Measurements from ENCODE around the gene IGF2.

The IGF2 gene

DNA sequence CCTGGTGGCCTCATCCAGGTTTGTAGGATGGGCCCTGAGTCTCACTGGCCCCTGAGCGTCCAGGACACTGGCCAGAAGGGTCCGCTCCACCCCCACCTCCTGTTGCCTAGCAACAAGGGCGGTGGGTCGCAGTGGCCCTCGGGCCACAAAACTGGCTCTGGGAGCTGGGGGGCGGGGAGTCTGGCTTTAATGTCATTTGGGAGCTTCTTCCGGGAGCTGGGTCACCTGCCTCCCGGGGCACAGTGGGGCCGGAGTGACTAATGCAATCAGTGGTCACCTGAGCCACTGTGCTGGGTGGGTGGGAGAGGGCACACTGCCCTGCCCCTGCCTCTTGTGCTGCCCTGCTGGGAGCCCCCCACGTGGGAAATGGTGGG is 29.8 kb upstream of the IGF2 start:
- TF ChIP-seq, protein P1, sequence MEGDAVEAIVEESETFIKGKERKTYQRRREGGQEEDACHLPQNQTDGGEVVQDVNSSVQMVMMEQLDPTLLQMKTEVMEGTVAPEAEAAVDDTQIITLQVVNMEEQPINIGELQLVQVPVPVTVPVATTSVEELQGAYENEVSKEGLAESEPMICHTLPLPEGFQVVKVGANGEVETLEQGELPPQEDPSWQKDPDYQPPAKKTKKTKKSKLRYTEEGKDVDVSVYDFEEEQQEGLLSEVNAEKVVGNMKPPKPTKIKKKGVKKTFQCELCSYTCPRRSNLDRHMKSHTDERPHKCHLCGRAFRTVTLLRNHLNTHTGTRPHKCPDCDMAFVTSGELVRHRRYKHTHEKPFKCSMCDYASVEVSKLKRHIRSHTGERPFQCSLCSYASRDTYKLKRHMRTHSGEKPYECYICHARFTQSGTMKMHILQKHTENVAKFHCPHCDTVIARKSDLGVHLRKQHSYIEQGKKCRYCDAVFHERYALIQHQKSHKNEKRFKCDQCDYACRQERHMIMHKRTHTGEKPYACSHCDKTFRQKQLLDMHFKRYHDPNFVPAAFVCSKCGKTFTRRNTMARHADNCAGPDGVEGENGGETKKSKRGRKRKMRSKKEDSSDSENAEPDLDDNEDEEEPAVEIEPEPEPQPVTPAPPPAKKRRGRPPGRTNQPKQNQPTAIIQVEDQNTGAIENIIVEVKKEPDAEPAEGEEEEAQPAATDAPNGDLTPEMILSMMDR (IDR thresholded peaks at IDR 0.05): no peak
- Mint-ChIP-seq H3K27ac (no peak overlapping the region), H3K36me3 (ENCODE audit: low read depth) (no peaks in the 10 kb centered on the region), H3K4me3 (no peak overlapping the region), H3K27me3 (ENCODE audit: low read depth, poor library complexity) (peaks cover 3% of the 10 kb centered on the region), H3K4me1 (peaks cover 25% of the 10 kb centered on the region), H3K9me3 (no peaks in the 10 kb centered on the region)
- DNase-seq: peak; percentile 40

DNA sequence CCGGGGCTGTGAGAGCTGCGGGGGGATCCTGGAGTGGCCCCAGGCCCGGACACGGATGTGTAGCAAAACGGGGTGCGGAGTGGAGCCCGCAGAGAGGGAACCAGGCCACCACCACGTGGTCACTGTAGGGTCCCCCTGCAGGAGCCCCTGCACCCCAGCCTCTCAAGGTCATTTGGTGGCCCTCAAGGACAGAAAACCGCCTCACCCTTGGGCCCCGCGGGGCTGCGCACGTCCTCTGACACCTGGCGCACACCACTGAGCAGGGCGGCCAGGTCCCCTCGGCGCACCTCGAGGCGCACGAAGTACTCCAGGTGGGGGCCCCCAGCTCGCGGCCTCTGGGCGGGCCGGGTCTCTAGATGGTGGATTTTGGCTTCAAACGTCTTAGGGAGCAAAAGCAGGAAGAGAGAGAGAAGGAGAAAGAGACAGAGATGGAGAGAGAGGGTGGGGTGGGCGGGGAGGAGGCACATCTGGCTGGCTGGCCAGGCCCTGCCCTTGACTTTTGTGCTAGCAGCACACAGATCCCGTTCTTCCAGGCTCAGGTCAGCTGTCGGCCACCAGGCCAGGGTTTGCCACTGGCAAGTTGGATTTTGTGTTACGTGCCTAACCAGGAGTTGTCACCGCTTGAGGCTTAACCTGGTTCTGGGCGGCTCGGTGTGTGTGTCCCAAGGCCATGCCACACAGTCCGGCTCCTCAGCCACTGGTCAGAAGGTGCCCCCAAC is 29.3 kb upstream of the IGF2 start:
- no peaks in the 10 kb centered on the region for H3K9me3 Mint-ChIP-seq
- H3K4me3 Mint-ChIP-seq: no peak overlapping the region
- DNase-seq: no peak
- no peak overlapping the region for H3K27ac Mint-ChIP-seq
- H3K36me3 Mint-ChIP-seq (ENCODE audit: low read depth): no peaks in the 10 kb centered on the region
- H3K27me3 Mint-ChIP-seq (ENCODE audit: low read depth, poor library complexity): peaks cover 3% of the 10 kb centered on the region
- peaks cover 25% of the 10 kb centered on the region for H3K4me1 Mint-ChIP-seq
- TF ChIP-seq, protein P1 (IDR thresholded peaks at IDR 0.05): no peak

DNA sequence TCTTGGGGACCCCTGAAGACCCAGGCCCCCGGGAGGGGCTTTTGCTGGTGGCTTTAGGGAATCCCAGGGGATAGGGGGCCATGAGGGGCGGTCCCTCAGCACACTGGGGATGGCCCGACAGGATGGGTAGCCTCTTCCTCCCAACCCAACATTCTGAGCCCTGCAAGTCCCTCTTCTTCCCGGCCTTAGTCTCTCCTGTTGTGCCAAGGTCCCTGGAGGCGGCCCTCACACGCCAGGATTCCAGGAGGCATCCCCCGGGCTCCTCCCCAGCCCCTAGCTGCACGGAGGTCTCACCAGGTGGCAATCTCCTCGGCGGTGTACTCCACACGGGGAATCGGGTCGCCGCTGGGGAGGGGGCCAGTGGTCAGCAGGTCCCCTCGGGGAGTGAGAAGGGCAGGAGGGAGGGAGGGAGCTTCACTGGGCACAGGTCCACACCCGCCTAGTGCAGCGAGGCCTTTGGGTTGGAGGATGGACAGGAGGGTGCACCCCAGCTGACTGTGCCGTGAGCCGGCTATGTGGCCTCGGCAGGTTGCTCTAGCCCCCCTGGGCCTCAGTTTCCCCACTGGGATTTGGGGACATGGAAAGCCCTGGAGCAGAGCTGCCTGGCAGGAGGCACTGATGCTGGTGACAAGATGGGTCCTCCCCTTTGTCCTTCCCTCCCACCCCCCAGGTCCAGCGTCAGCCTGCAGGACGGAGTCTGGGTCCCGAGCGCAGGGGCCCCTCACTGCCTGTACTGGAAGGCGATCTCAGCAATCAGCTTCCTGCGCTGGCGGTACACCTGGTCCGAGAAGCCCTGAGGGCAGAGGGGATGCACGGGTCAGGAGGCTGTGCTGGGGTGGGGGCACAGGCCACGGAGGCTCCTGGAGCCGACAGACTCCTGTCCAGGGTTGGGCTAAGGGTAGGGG is 28.2 kb upstream of the IGF2 start:
- no peak overlapping the region for H3K27ac Mint-ChIP-seq
- peaks cover 2% of the 10 kb centered on the region for H3K27me3 Mint-ChIP-seq (ENCODE audit: low read depth, poor library complexity)
- H3K9me3 Mint-ChIP-seq: no peaks in the 10 kb centered on the region
- TF ChIP-seq, protein P1 (IDR thresholded peaks at IDR 0.05): no peak
- no peak overlapping the region for H3K4me3 Mint-ChIP-seq
- no peaks in the 10 kb centered on the region for H3K36me3 Mint-ChIP-seq (ENCODE audit: low read depth)
- peaks cover 18% of the 10 kb centered on the region for H3K4me1 Mint-ChIP-seq
- no peak for DNase-seq

DNA sequence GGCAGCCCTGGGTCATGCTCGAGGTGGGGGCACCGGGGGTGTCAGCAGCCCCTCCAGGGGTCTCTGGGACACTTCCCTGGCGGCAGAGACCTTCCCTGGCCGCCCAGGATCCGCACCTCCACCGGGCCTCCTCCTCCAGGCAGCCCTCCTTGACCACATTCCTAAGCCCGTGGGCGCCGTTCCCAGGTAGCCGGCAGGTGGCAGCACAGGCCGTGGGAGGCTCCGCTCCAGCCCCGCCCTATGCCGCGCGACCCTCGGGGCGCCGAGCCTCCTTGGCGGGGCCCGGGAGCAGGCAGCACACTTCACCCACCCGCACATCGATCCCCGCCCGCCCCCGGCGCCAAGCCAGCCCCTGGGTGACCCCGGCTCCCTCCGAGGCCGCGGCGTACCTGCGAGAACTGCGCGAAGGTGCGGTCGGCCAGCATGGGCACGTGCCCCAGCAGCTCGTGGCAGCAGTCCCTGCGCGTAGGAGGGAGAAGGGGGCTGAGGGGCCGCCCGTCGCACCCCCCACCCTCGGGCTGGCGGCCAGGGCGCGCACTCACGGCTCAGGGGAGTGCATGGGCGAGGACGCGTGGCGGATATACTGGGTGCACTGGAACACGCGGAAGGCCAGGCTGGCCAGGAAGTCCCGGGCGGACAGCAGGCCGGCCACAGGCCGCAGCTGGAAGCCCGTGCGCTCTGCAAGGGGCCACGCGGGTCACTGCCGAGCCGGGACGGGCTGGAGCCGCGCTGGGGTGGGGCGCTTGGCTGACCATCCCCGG is 27.1 kb upstream of the IGF2 start:
- H3K27me3 Mint-ChIP-seq (ENCODE audit: low read depth, poor library complexity): no peaks in the 10 kb centered on the region
- peaks cover 18% of the 10 kb centered on the region for H3K4me1 Mint-ChIP-seq

DNA sequence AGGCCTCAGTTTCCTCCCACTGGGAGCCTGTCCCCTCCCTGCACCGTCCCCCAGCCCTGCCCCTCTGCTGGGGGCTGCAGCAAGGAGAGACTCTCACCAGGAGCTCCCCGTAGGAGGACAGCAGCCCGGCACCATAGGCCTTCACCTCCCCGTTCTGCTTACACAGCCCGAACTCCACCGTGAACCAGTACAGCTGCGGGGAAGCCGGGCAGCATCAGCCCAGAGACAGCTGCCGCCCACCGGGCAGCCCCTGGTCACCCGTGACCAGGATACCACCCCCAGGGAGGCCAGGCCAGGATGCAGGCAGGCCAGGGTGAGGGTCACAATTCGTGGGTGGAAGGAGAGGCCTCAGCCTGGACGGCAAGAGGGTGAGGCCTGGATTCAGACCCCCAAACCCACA is 26.4 kb upstream of the IGF2 start:
- Mint-ChIP-seq H3K9me3 (no peaks in the 10 kb centered on the region), H3K4me1 (peaks cover 13% of the 10 kb centered on the region), H3K27ac (no peak overlapping the region), H3K4me3 (no peak overlapping the region), H3K36me3 (ENCODE audit: low read depth) (no peaks in the 10 kb centered on the region), H3K27me3 (ENCODE audit: low read depth, poor library complexity) (no peaks in the 10 kb centered on the region)
- DNase-seq: no peak
- TF ChIP-seq, protein P1 (IDR thresholded peaks at IDR 0.05): no peak

More for the DNA sequence above, 27.1 kb upstream of the IGF2 start:
- no peak overlapping the region for H3K4me3 Mint-ChIP-seq
- TF ChIP-seq, protein P1 (IDR thresholded peaks at IDR 0.05): peak; percentile 62
- no peak overlapping the region for H3K27ac Mint-ChIP-seq
- peak; percentile 77 for DNase-seq
- no peaks in the 10 kb centered on the region for H3K36me3 Mint-ChIP-seq (ENCODE audit: low read depth)
- H3K9me3 Mint-ChIP-seq: no peaks in the 10 kb centered on the region
